Smooth muscle cell (in vitro differentiated cells): Measurements from ENCODE around the gene PRDM10. TPM values are rescaled to one million over a fixed set of nuclear protein-coding genes. Genes with fewer than 3 reads are reported as not detected.
A peak's percentile ranks its signal among the peaks of the same experiment; 100 is the strongest.

Experiments used
- DNase-seq: peaks from one replicate; lab custom pipeline; 2025; ENCODE audit not compliant: unreplicated experiment; lab: John Stamatoyannopoulos, UW
- H2AFZ ChIP-seq: fragments of 200-600 bp; sonication (generic); 2 replicates; pipeline ENCODE4 v1.6.0; 2016; ENCODE audit warnings: antibody characterized with exemption, low read depth, mild to moderate bottlenecking
- H3F3A ChIP-seq: fragments of 200-600 bp; sonication (generic); 2 replicates; pipeline ENCODE4 v1.6.0; 2017; ENCODE audit warnings: antibody characterized with exemption, low read depth
- H3K27ac ChIP-seq: fragments of 200-600 bp; sonication (generic); 2 replicates; pipeline ENCODE4 v1.5.1; 2016; ENCODE audit warnings: low read depth, mild to moderate bottlenecking
- H3K27me3 ChIP-seq: fragments of 200-600 bp; sonication (generic); 2 replicates; pipeline ENCODE4 v1.6.1; 2016; ENCODE audit warnings: low read depth, mild to moderate bottlenecking
- H3K36me3 ChIP-seq: fragments of 200-600 bp; sonication (generic); 2 replicates; pipeline ENCODE4 v1.5.1; 2016; ENCODE audit warnings: low read depth
- H3K4me1 ChIP-seq: fragments of 200-600 bp; sonication (generic); 2 replicates; pipeline ENCODE4 v1.5.1; 2016; ENCODE audit warnings: low read depth
- H3K4me2 ChIP-seq: fragments of 200-600 bp; sonication (generic); 2 replicates; pipeline ENCODE4 v1.6.0; 2016; ENCODE audit warnings: mild to moderate bottlenecking
- H3K4me3 ChIP-seq: fragments of 200-600 bp; sonication (generic); 2 replicates; pipeline ENCODE4 v1.5.1; 2016; ENCODE audit warnings: mild to moderate bottlenecking
- H3K79me2 ChIP-seq: fragments of 200-600 bp; sonication (generic); 2 replicates; pipeline ENCODE4 v1.6.0; 2016; ENCODE audit warnings: low read depth, mild to moderate bottlenecking
- H3K9ac ChIP-seq: fragments of 200-600 bp; sonication (generic); 2 replicates; pipeline ENCODE4 v1.6.0; 2016; ENCODE audit warnings: low read depth
- H3K9me3 ChIP-seq: fragments of 200-600 bp; sonication (generic); replicated peaks from 2 replicates; pipeline ENCODE4 v1.5.1; 2016; ENCODE audit warnings: low read depth
- H4K20me1 ChIP-seq: fragments of 200-600 bp; sonication (generic); 2 replicates; pipeline ENCODE4 v1.6.0; 2016; ENCODE audit warnings: low read depth
- WGBS: methylation state at CpG from one replicate; pipeline ENCODE4 v1.1.7; 2016; ENCODE audit warnings: low lambda C conversion rate; 5-methylcytosine and 5-hydroxymethylcytosine counted together
- polyA plus RNA-seq: library from polyadenylated mRNA; unstranded; fragments of >200 nt; fragmentation: Nextera tagmentation; extraction: Ambion mirVana; gene quantifications from 2 replicates; pipeline ENCODE4 v1.2.1, GENCODE V29; 2016
- total RNA-seq: library from RNA; depleted of rRNA; stranded (reverse); fragments of >200 nt; gene quantifications from 2 replicates; pipeline ENCODE4 v1.2.3, GENCODE V29; 2014
- TF ChIP-seq, protein P1 (sequence below): fragments of 200-600 bp; sonication (generic); IDR thresholded peaks from 2 replicates; pipeline ENCODE4 v1.5.1; 2017; ENCODE audit warnings: borderline replicate concordance, mild to moderate bottlenecking, antibody characterized with exemption; ENCODE audit not compliant: insufficient read depth, poor library complexity, severe bottlenecking

The PRDM10 gene, protein sequence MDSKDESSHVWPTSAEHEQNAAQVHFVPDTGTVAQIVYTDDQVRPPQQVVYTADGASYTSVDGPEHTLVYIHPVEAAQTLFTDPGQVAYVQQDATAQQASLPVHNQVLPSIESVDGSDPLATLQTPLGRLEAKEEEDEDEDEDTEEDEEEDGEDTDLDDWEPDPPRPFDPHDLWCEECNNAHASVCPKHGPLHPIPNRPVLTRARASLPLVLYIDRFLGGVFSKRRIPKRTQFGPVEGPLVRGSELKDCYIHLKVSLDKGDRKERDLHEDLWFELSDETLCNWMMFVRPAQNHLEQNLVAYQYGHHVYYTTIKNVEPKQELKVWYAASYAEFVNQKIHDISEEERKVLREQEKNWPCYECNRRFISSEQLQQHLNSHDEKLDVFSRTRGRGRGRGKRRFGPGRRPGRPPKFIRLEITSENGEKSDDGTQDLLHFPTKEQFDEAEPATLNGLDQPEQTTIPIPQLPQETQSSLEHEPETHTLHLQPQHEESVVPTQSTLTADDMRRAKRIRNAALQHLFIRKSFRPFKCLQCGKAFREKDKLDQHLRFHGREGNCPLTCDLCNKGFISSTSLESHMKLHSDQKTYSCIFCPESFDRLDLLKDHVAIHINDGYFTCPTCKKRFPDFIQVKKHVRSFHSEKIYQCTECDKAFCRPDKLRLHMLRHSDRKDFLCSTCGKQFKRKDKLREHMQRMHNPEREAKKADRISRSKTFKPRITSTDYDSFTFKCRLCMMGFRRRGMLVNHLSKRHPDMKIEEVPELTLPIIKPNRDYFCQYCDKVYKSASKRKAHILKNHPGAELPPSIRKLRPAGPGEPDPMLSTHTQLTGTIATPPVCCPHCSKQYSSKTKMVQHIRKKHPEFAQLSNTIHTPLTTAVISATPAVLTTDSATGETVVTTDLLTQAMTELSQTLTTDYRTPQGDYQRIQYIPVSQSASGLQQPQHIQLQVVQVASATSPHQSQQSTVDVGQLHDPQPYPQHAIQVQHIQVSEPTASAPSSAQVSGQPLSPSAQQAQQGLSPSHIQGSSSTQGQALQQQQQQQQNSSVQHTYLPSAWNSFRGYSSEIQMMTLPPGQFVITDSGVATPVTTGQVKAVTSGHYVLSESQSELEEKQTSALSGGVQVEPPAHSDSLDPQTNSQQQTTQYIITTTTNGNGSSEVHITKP
- total RNA-seq (12.2 and 14.2 TPM in 2 replicates), polyA plus RNA-seq (3.7 and 7.2 TPM in 2 replicates)

DNA sequence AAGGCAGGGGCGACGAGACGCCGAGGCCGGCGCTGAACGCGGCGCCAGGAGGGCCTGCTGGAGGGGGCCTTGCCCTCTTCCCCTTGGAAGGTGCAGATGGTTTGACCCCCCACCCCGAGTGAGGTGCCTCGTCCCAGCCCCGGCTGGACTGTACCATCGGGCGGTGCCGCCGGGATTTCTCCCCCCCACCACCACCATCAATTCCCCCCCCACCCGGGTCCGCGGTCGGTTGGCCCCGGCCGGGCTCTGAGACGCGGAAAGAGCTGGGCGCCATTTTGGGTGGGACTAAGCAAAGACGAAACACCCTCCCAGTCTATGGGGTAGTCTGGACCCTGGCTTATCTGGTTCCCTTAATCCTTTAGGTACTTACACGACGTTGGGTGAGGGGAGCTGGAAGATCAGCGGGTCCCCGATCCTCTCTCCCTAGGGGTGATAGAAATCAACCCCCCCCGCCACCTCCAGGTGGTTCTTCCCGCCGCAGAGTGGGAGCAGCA is at the start of gene PRDM10:
Gene PRDM10, minus strand, starts transcription at position 484 of the 494 bp plus-strand sequence. CDS start 41,871 bp downstream, outside the sequence.
- Histone ChIP-seq H3K4me2 (peak within 1 kb of the TSS; percentile 86), H3K27ac (peak within 1 kb of the TSS; percentile 100), H3K4me3 (peak within 1 kb of the TSS; percentile 84), H3K79me2 (peaks cover 44% of the 10 kb centered on the region), H4K20me1 (peaks cover 21% of the 10 kb centered on the region), H3K9ac (peak within 1 kb of the TSS; percentile 99), H2AFZ (peak within 1 kb of the TSS; percentile 87), H3F3A (no peaks in the 10 kb centered on the region), H3K9me3 (no peaks in the 10 kb centered on the region), H3K36me3 (no peaks in the 10 kb centered on the region), H3K27me3 (no peaks in the 10 kb centered on the region), H3K4me1 (peaks cover 5% of the 10 kb centered on the region)
- TF ChIP-seq, protein P1, sequence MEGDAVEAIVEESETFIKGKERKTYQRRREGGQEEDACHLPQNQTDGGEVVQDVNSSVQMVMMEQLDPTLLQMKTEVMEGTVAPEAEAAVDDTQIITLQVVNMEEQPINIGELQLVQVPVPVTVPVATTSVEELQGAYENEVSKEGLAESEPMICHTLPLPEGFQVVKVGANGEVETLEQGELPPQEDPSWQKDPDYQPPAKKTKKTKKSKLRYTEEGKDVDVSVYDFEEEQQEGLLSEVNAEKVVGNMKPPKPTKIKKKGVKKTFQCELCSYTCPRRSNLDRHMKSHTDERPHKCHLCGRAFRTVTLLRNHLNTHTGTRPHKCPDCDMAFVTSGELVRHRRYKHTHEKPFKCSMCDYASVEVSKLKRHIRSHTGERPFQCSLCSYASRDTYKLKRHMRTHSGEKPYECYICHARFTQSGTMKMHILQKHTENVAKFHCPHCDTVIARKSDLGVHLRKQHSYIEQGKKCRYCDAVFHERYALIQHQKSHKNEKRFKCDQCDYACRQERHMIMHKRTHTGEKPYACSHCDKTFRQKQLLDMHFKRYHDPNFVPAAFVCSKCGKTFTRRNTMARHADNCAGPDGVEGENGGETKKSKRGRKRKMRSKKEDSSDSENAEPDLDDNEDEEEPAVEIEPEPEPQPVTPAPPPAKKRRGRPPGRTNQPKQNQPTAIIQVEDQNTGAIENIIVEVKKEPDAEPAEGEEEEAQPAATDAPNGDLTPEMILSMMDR: no peak
- DNase-seq: peak; percentile 94
- under 1% methylated on average over 30 of the region's 33 CpGs for WGBS

DNA sequence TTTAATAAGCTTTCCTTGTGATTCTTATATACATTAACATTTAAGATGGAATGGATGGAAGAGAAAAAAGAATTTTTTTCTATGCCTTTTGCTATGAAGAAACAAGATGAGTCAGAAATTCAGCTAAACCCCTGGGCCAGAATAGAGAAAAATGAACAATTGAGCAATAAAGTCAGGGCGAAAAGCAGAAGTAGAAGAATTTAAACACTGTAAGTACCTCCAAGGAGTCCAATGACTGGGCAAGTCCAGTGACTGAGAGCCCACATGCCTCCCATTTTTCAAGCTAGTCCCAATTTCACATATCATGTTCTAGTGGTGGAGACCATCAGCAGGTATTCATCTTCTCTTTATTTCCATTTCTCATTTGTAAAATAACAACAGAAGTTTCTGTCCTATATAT is 48.4 kb upstream of the PRDM10 start:
- no peak overlapping the region for H3K9ac ChIP-seq
- H3F3A ChIP-seq: no peaks in the 10 kb centered on the region
- H3K4me3 ChIP-seq: no peak overlapping the region
- H3K9me3 ChIP-seq: no peaks in the 10 kb centered on the region
- H3K36me3 ChIP-seq: no peaks in the 10 kb centered on the region
- no peak overlapping the region for H2AFZ ChIP-seq
- H4K20me1 ChIP-seq: no peaks in the 10 kb centered on the region
- no peak overlapping the region for H3K4me2 ChIP-seq
- no peaks in the 10 kb centered on the region for H3K27me3 ChIP-seq
- 79% methylated on average over 1 of the region's 1 CpG for WGBS
- TF ChIP-seq, protein P1: no peak
- H3K27ac ChIP-seq: no peak overlapping the region
- no peak for DNase-seq
- H3K79me2 ChIP-seq: no peaks in the 10 kb centered on the region
- H3K4me1 ChIP-seq: peaks cover 7% of the 10 kb centered on the region

DNA sequence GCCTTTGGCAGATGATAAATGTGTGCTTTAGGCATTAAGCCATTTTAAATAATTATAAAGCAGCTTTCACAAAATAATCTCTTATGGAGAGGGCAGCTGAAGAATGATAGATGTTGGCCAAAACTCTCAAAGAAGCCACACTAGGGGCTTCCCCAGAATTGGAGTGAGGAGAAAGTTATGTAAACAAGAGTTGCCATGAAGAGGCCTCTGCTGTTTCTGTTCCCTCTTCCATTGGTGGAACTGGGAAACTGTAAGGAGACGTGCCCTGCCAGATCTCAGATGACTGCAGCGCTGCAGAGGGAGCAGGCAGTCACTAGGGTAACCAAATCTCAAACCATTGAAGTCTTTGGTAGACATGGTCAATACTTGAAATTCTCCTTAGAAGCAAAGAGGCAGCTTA is 47.6 kb upstream of the PRDM10 start:
- Histone ChIP-seq H3K36me3 (no peaks in the 10 kb centered on the region), H3K4me3 (no peak overlapping the region), H3K4me1 (peaks cover 7% of the 10 kb centered on the region), H3K9me3 (no peaks in the 10 kb centered on the region), H3K27me3 (no peaks in the 10 kb centered on the region), H2AFZ (no peak overlapping the region), H3K79me2 (no peaks in the 10 kb centered on the region), H3F3A (no peaks in the 10 kb centered on the region), H3K4me2 (no peak overlapping the region), H4K20me1 (no peaks in the 10 kb centered on the region), H3K9ac (no peak overlapping the region), H3K27ac (no peak overlapping the region)
- 39% methylated on average over 2 of the region's 2 CpGs for WGBS
- TF ChIP-seq, protein P1: no peak
- DNase-seq: no peak
